Measurements from ENCODE around the gene CD82. TPM values are rescaled to one million over a fixed set of nuclear protein-coding genes. Genes with fewer than 3 reads are reported as not detected.
"Not testable (repeated sequence)": the region's sequence is repeated elsewhere in the genome, so short reads cannot be mapped to it uniquely, and the experiment has no call there.

CD82 gene
- total RNA-seq, 1 experiment from 2014 or later: 8.2 TPM

- TF ChIP-seq EZH2 (IDR thresholded peaks at IDR 0.05; ENCODE audit: borderline replicate concordance, low read depth, low read length, poor library complexity, severe bottlenecking) (no peak), CTCF (conservative IDR thresholded peaks at IDR 0.05; ENCODE audit: low read depth, low read length) (no peak)
- intact Hi-C loops (cut with micrococcal nuclease; ENCODE audit: unreplicated experiment): no loop called here
- no TSS peak for BruUV-seq (replicated peaks)
Observed at GRCh38 chr11:44645827-44646226, 80.4 kb downstream of the CD82 start.

GRCh38 chr11:44647255-44647955 lies 81.9 kb downstream of the CD82 start:
- intact Hi-C loops (cut with micrococcal nuclease; ENCODE audit: unreplicated experiment); H3K36me3 ChIP-seq (ENCODE audit: insufficient read depth, low read length, poor library complexity, severe bottlenecking); DNase-seq (ENCODE audit: low spot score); H3K27ac ChIP-seq (ENCODE audit: low read depth, low read length, poor library complexity, severe bottlenecking); H3K4me3 ChIP-seq (ENCODE audit: low read depth, low read length, poor library complexity, severe bottlenecking); CTCF ChIA-PET; BruUV-seq (replicated peaks); H3K4me1 ChIP-seq (ENCODE audit: insufficient read depth, low read length, poor library complexity, severe bottlenecking); POLR2A ChIA-PET (ENCODE audit: low non-redundant PET): not testable (repeated sequence)
- peaks cover 14% of the 10 kb centered on the region for H3K9me3 ChIP-seq (ENCODE audit: low read depth, low read length, poor library complexity, severe bottlenecking)
- peaks cover 39% of the 10 kb centered on the region for H3K27me3 ChIP-seq (replicated peaks; ENCODE audit: insufficient read depth, low read depth, low read length, poor library complexity)

More at GRCh38 chr11:44645827-44646226, 80.4 kb downstream of the CD82 start:
- no peaks in the 10 kb centered on the region for H3K36me3 ChIP-seq (ENCODE audit: insufficient read depth, low read length, poor library complexity, severe bottlenecking)
- H3K4me3 ChIP-seq (ENCODE audit: low read depth, low read length, poor library complexity, severe bottlenecking): no peak overlapping the region
- H3K27me3 ChIP-seq (replicated peaks; ENCODE audit: insufficient read depth, low read depth, low read length, poor library complexity): peaks cover 37% of the 10 kb centered on the region
- no peak overlapping the region for H3K27ac ChIP-seq (ENCODE audit: low read depth, low read length, poor library complexity, severe bottlenecking)
- ChIA-PET POLR2A (ENCODE audit: low non-redundant PET) (no interaction called here), CTCF (interaction anchor here (0.6 kb wide), 1 partner anchor 10 kb away, joined by 4 read pairs; no protein-coding TSS in a partner anchor)
- DNase-seq (ENCODE audit: low spot score): no peak
- H3K9me3 ChIP-seq (ENCODE audit: low read depth, low read length, poor library complexity, severe bottlenecking): peaks cover 14% of the 10 kb centered on the region
- no peaks in the 10 kb centered on the region for H3K4me1 ChIP-seq (ENCODE audit: insufficient read depth, low read length, poor library complexity, severe bottlenecking)

GRCh38 chr11:44648109-44648508 lies 82.6 kb downstream of the CD82 start:
- H3K27ac ChIP-seq (ENCODE audit: low read depth, low read length, poor library complexity, severe bottlenecking): no peak overlapping the region
- intact Hi-C loops (cut with micrococcal nuclease; ENCODE audit: unreplicated experiment): no loop called here
- peaks cover 10% of the 10 kb centered on the region for H3K9me3 ChIP-seq (ENCODE audit: low read depth, low read length, poor library complexity, severe bottlenecking)
- ChIA-PET CTCF (no interaction called here), POLR2A (ENCODE audit: low non-redundant PET) (no interaction called here)
- DNase-seq (ENCODE audit: low spot score): no peak
- H3K4me1 ChIP-seq (ENCODE audit: insufficient read depth, low read length, poor library complexity, severe bottlenecking): no peaks in the 10 kb centered on the region
- peaks cover 39% of the 10 kb centered on the region for H3K27me3 ChIP-seq (replicated peaks; ENCODE audit: insufficient read depth, low read depth, low read length, poor library complexity)
- no peak for TF ChIP-seq EZH2 (IDR thresholded peaks at IDR 0.05; ENCODE audit: borderline replicate concordance, low read depth, low read length, poor library complexity, severe bottlenecking)
- no peak for TF ChIP-seq CTCF (conservative IDR thresholded peaks at IDR 0.05; ENCODE audit: low read depth, low read length)
- BruUV-seq (replicated peaks): no TSS peak
- H3K36me3 ChIP-seq (ENCODE audit: insufficient read depth, low read length, poor library complexity, severe bottlenecking): no peaks in the 10 kb centered on the region
- no peak overlapping the region for H3K4me3 ChIP-seq (ENCODE audit: low read depth, low read length, poor library complexity, severe bottlenecking)

All from A673 (cell line).